ENCODE results near the gene SLC6A6. TPM values are rescaled to one million over a fixed set of nuclear protein-coding genes. Genes with fewer than 3 reads are reported as not detected.

Gene SLC6A6
- total RNA-seq, 1 experiment from 2014 or later: 211 TPM

DNA sequence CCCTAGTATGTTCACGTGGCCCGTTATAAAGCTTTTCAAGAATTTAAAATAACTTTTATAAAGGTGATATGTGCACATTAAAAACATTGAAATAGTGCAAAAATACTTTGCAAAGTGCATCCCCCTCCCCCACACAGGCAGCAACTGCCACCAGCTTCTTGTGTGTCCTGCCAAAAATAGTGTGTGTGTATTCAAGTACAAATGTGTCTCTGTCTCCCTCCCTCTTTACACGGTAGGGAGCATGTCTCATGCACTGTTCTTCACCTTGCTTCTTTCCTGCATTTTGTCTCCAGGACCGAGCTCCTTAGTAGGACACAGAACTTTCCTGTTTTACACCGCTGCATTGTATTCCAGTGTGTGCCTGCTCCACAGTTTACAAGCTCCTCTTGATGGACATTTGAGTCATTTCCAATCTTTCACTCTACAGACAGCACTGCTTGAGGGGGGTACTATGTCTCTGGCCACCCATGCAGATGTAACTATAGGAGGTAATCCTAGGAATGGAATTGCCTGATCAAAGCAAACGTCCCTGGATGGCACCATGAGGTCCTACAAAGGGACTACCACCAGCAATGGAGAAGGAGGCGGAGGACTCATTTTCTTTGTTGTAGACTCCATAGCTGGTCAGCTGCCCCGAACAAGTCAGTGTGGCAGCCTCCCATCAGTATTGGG, 52.4 kb downstream of the SLC6A6 start:
- ATAC-seq: no peak
- H3K27ac Mint-ChIP-seq: no peak overlapping the region
- ChIA-PET POLR2A (no interaction called here), CTCF (no interaction called here)
- no peak for DNase-seq (ENCODE audit: low spot score)
- no peak overlapping the region for H3K4me3 Mint-ChIP-seq
- no peaks in the 10 kb centered on the region for H3K9me3 Mint-ChIP-seq
- no peaks in the 10 kb centered on the region for H3K27me3 Mint-ChIP-seq (ENCODE audit: low read depth)
- H3K4me1 Mint-ChIP-seq: peaks cover 15% of the 10 kb centered on the region
- peaks cover 65% of the 10 kb centered on the region for H3K36me3 Mint-ChIP-seq
- no peak for TF ChIP-seq ESRRA (CRISPR knock-in tag; IDR thresholded peaks at IDR 0.05; ENCODE audit: borderline replicate concordance)
- TF ChIP-seq, protein P1, sequence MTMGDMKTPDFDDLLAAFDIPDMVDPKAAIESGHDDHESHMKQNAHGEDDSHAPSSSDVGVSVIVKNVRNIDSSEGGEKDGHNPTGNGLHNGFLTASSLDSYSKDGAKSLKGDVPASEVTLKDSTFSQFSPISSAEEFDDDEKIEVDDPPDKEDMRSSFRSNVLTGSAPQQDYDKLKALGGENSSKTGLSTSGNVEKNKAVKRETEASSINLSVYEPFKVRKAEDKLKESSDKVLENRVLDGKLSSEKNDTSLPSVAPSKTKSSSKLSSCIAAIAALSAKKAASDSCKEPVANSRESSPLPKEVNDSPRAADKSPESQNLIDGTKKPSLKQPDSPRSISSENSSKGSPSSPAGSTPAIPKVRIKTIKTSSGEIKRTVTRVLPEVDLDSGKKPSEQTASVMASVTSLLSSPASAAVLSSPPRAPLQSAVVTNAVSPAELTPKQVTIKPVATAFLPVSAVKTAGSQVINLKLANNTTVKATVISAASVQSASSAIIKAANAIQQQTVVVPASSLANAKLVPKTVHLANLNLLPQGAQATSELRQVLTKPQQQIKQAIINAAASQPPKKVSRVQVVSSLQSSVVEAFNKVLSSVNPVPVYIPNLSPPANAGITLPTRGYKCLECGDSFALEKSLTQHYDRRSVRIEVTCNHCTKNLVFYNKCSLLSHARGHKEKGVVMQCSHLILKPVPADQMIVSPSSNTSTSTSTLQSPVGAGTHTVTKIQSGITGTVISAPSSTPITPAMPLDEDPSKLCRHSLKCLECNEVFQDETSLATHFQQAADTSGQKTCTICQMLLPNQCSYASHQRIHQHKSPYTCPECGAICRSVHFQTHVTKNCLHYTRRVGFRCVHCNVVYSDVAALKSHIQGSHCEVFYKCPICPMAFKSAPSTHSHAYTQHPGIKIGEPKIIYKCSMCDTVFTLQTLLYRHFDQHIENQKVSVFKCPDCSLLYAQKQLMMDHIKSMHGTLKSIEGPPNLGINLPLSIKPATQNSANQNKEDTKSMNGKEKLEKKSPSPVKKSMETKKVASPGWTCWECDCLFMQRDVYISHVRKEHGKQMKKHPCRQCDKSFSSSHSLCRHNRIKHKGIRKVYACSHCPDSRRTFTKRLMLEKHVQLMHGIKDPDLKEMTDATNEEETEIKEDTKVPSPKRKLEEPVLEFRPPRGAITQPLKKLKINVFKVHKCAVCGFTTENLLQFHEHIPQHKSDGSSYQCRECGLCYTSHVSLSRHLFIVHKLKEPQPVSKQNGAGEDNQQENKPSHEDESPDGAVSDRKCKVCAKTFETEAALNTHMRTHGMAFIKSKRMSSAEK (CRISPR knock-in tag; IDR thresholded peaks at IDR 0.05; ENCODE audit: borderline replicate concordance): no peak

DNA sequence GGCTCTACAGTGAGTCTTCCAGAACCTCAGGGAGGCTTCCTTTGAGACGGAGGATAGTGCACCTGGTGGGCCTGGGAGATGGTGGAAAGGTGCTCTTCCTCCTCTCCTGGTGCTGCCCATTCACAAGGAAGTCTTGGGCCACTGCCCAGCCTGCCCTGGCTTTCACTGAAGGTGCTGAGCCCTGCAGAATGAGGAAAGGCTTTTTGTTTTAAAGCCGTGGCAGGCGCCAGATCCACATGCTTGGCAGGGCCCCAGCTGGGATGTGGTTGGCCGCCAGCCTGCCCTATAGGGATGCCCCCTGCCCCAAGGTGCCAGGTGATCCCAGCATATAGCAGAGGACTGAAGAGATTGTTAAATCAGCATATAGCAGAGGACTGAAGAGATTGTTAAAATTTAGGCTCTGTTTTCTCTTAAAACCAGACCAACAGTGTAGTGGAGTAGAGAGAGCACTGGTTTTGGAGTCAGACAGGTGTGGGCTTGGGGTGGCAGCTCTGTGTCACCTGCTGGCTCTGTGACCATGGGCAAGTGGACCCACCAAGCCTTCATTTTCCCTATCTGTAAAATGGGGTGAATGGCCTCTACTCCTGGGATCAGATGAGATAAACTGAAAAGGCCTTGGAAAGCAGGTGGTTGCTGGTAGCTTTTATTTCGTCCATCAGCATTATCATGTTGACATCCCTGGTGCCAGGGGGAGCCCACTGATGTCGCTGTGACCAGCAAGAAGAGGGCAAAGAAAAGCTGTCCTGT, 53.3 kb downstream of the SLC6A6 start:
- TF ChIP-seq ZBTB21 (CRISPR knock-in tag; IDR thresholded peaks at IDR 0.05; ENCODE audit: borderline replicate concordance) (no peak), FOXJ3 (CRISPR knock-in tag; IDR thresholded peaks at IDR 0.05; ENCODE audit: borderline replicate concordance) (no peak), ATF2 (CRISPR knock-in tag; IDR thresholded peaks at IDR 0.05; ENCODE audit: borderline replicate concordance, low read depth) (no peak), ZNF138 (CRISPR knock-in tag; conservative IDR thresholded peaks at IDR 0.05) (no peak), ZNF396 (CRISPR knock-in tag; IDR thresholded peaks at IDR 0.05; ENCODE audit: borderline replicate concordance) (no peak), ZNF232 (CRISPR knock-in tag; IDR thresholded peaks at IDR 0.05) (no peak), GRHL2 (CRISPR knock-in tag; IDR thresholded peaks at IDR 0.05; ENCODE audit: insufficient replicate concordance, severe bottlenecking) (no peak), RORB (CRISPR knock-in tag; IDR thresholded peaks at IDR 0.05) (no peak), TCF7 (CRISPR knock-in tag; IDR thresholded peaks at IDR 0.05; ENCODE audit: low read depth) (no peak), SOX15 (CRISPR knock-in tag; IDR thresholded peaks at IDR 0.05) (no peak)
- TF ChIP-seq, protein P2, sequence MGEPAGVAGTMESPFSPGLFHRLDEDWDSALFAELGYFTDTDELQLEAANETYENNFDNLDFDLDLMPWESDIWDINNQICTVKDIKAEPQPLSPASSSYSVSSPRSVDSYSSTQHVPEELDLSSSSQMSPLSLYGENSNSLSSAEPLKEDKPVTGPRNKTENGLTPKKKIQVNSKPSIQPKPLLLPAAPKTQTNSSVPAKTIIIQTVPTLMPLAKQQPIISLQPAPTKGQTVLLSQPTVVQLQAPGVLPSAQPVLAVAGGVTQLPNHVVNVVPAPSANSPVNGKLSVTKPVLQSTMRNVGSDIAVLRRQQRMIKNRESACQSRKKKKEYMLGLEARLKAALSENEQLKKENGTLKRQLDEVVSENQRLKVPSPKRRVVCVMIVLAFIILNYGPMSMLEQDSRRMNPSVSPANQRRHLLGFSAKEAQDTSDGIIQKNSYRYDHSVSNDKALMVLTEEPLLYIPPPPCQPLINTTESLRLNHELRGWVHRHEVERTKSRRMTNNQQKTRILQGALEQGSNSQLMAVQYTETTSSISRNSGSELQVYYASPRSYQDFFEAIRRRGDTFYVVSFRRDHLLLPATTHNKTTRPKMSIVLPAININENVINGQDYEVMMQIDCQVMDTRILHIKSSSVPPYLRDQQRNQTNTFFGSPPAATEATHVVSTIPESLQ (CRISPR knock-in tag; IDR thresholded peaks at IDR 0.05): no peak
- H3K4me1 Mint-ChIP-seq: peaks cover 15% of the 10 kb centered on the region
- no peak for ATAC-seq
- no peak overlapping the region for H3K4me3 Mint-ChIP-seq
- CTCF ChIA-PET: interaction anchor here (1.2 kb wide), 1 partner anchor 252 kb away, joined by 3 read pairs; no protein-coding TSS in a partner anchor
- H3K9me3 Mint-ChIP-seq: no peaks in the 10 kb centered on the region
- peaks cover 74% of the 10 kb centered on the region for H3K36me3 Mint-ChIP-seq
- DNase-seq (ENCODE audit: low spot score): no peak
- POLR2A ChIA-PET: no interaction called here
- H3K27ac Mint-ChIP-seq: no peak overlapping the region
- no peaks in the 10 kb centered on the region; the same call in 1 of the 2 replicates for H3K27me3 Mint-ChIP-seq (ENCODE audit: low read depth)
